ENCODE measurements around the gene CR2.

DNA sequence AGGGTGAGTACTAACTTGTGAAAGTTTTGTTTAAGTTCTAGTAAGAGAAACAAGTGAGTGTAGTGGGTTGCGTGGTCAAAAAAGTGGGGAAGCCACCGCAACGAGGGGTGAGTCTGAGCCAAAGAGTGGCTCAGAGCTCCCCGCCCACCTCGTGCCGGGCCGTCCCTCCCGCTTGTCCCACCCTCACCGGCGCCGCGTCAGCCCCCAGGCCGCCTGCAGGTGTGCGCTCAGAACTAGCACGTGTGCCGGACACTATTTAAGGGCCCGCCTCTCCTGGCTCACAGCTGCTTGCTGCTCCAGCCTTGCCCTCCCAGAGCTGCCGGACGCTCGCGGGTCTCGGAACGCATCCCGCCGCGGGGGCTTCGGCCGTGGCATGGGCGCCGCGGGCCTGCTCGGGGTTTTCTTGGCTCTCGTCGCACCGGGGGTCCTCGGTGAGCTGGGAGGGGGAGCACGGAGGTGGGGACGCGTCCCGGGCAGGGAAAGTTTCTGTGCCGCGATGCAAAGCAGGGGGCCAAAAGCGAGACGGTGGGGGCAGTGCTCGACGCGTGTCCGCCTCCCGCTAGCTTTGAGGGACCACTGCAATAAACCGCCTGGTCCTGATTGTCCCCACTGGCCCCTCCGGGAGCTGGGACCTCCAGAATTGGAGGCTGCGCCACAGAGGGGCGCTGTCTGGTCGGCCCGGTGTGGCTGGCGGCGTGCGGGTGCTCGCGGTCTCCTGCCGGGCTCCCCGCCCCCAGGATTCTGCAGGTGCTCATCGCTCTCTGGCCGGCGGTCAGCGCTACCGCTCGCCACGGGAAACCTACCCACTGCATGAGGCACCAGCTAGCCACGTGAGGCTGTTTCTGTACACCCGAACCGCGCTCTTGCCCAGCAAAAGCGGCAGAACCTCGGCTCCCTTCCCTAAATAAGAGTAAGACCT is at the start of gene CR2:
- no peak for TF ChIP-seq SUZ12 (IDR thresholded peaks at IDR 0.05; ENCODE audit: extremely low read depth, insufficient read depth, insufficient read length)
- no peak for TF ChIP-seq YY1 (IDR thresholded peaks at IDR 0.05; ENCODE audit: insufficient read depth, insufficient read length)
- no peak for TF ChIP-seq ZNF274 (IDR thresholded peaks at IDR 0.05; ENCODE audit: low read depth, low read length)
